HCT116 (cell line): Measurements from ENCODE around the gene PLCL2.

ENCODE experiments used
- CTCF ChIP-seq, 3 experiments: fragments of 200-600 bp in 1 of 3; sonication (generic) in 1 of 3; IDR thresholded peaks in 2 of 3; conservative IDR thresholded peaks in 1 of 3; 2 replicates each; pipeline ENCODE4 v1.5.1; 2012 to 2017; ENCODE audit warnings: low read depth in 2 of 3, low read length in 2 of 3, antibody characterized with exemption in 1 of 3, borderline replicate concordance in 1 of 3, control low read depth in 1 of 3, mild to moderate bottlenecking in 1 of 3, mixed read lengths in 1 of 3, mixed run types in 1 of 3, moderate library complexity in 1 of 3; ENCODE audit not compliant: insufficient read depth in 1 of 3
- EZH2 ChIP-seq: fragments of 200-600 bp; sonication (generic); IDR thresholded peaks from 2 replicates; pipeline ENCODE4 v1.6.1; 2017; ENCODE audit warnings: antibody characterized with exemption, mixed run types
- RAD21 ChIP-seq: IDR thresholded peaks from 2 replicates; pipeline ENCODE4 v1.6.1; 2012; ENCODE audit warnings: low read depth, mild to moderate bottlenecking

- TF ChIP-seq CTCF (IDR thresholded peaks at IDR 0.05 in 2 of 3, conservative IDR thresholded peaks at IDR 0.05 in 1 of 3; ENCODE audit: borderline replicate concordance in 1 of 3, insufficient read depth in 1 of 3, low read depth in 2 of 3, low read length in 2 of 3) (no peak), RAD21 (no peak), EZH2 (no peak)
Observed at GRCh38 chr3:17070161-17070959, 185.6 kb downstream of the PLCL2 start.
